Effector memory CD8-positive, alpha-beta T cell (primary cell): Measurements from ENCODE around the gene BNIP5.

Source experiments
- ATAC-seq: fragments of 150-1000 bp; cut with Tn5 transposase; replicated peaks from 2 replicates; pipeline ENCODE4 v1.10.0; 2021; ENCODE audit warnings: mild to moderate bottlenecking, moderate library complexity
- DNase-seq, 3 experiments: peaks; one replicate each; pipeline ENCODE4 v3.0.0; 2021
- H3K27ac Mint-ChIP-seq, 2 donors: one replicate each; pipeline ENCODE4 v1.8.0; 2022; ENCODE audit warnings: mild to moderate bottlenecking in 2 of 2, mixed read lengths in 2 of 2, moderate library complexity in 2 of 2
- H3K27me3 Mint-ChIP-seq, 2 donors: one replicate each; pipeline ENCODE4 v1.8.0; 2022; ENCODE audit warnings: mixed read lengths in 2 of 2
- H3K36me3 Mint-ChIP-seq: one replicate; pipeline ENCODE4 v1.8.0; 2022; ENCODE audit warnings: mild to moderate bottlenecking, moderate library complexity, mixed read lengths; ENCODE audit not compliant: insufficient read depth
- H3K4me1 Mint-ChIP-seq, 2 donors: one replicate each; pipeline ENCODE4 v1.8.0; 2022; ENCODE audit warnings: low read depth in 2 of 2, mixed read lengths in 2 of 2
- H3K4me3 Mint-ChIP-seq, 2 donors: one replicate each; pipeline ENCODE4 v1.8.0; 2022; ENCODE audit warnings: mild to moderate bottlenecking in 2 of 2, mixed read lengths in 2 of 2, moderate library complexity in 2 of 2
- H3K9me3 Mint-ChIP-seq, 2 donors: one replicate each; pipeline ENCODE4 v1.8.0; 2022; ENCODE audit warnings: mixed read lengths in 2 of 2

Gene BNIP5

GRCh38 chr6:36320475-36320874, 16.2 kb downstream of the BNIP5 start:
- H3K4me1 Mint-ChIP-seq, result no peaks in the 10 kb centered on the region
- H3K27ac Mint-ChIP-seq, result no peak overlapping the region
- H3K36me3 Mint-ChIP-seq, result no peaks in the 10 kb centered on the region
- no peak overlapping the region for H3K4me3 Mint-ChIP-seq
- H3K9me3 Mint-ChIP-seq, result no peaks in the 10 kb centered on the region
- peaks cover 14% of the 10 kb centered on the region in 2 donors for H3K27me3 Mint-ChIP-seq
- no peak for DNase-seq
- no peak for ATAC-seq

GRCh38 chr6:36319821-36320220, 16.9 kb downstream of the BNIP5 start:
- ATAC-seq (no peak), DNase-seq (no peak)
- Mint-ChIP-seq H3K36me3 (no peaks in the 10 kb centered on the region), H3K4me1 (no peaks in the 10 kb centered on the region), H3K27me3 (peaks cover 14% of the 10 kb centered on the region in 2 donors), H3K4me3 (no peak overlapping the region), H3K9me3 (no peaks in the 10 kb centered on the region), H3K27ac (no peak overlapping the region)

DNA sequence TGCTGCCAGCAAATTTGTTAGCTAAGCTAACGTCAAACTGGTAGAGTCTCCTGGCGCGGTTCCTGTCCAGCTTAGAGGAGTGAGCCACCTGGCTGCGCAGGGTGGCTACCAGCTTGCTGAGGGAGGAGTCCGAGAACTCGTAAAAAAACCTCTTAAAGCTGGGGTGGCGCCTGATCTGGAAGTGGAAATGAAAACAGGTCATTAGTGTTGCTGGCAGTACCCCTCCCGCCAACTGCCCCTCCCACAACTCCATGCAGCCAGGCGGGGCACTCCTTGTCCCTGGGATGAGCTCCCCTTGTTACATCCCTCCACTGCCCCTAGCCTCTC, 17.3 kb downstream of the BNIP5 start:
- H3K4me3 Mint-ChIP-seq, result no peak overlapping the region
- no peak for DNase-seq
- H3K36me3 Mint-ChIP-seq, result no peaks in the 10 kb centered on the region
- peak overlapping the region in 1 of 2 donors; percentile 1 for H3K27ac Mint-ChIP-seq
- peaks cover 0 to 4% of the 10 kb centered on the region in 2 donors for H3K4me1 Mint-ChIP-seq
- H3K27me3 Mint-ChIP-seq, result peaks cover 14% of the 10 kb centered on the region in 2 donors
- no peak for ATAC-seq
- H3K9me3 Mint-ChIP-seq, result no peaks in the 10 kb centered on the region

DNA sequence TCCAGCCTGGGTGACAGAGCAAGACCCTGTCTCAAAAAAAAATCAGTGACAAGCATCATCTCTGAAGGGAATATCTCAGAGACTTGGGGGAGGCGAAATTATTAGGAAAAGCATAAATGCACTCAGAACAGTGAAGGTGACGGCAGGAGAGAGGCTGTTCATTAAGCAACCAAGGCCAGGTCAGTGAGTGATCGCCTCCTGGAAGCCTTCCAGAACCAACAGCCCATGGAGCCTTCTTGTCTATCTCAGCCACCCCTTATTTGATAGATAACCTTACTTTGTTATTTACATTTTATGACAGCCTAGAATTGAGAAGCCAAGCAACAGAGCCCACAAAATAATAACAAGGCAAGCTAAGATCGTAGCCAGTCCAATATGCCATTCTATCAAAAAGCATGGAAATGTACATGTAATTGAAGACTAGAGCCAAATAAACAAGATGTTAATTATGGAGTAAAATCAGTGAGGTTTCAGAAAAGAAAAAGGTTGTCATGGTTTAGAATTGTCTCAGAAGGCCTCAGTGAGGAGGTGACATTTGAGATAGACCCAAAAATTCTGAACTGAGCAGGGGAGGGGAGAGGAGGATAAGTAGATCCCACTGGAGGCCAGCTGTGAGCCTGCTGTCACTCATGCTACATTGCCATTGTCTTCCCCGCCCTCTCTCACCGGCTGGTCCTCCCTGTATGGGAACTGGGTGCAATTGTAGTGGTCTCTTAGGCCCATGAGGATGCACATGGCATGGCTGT, 17.8 kb downstream of the BNIP5 start:
- ATAC-seq (no peak), DNase-seq (no peak)
- H3K27ac Mint-ChIP-seq, result peak overlapping the region in 1 of 2 donors; percentile 1
- no peak overlapping the region for H3K4me3 Mint-ChIP-seq
- H3K27me3 Mint-ChIP-seq, result peaks cover 14% of the 10 kb centered on the region in 2 donors
- H3K36me3 Mint-ChIP-seq, result no peaks in the 10 kb centered on the region
- H3K9me3 Mint-ChIP-seq, result no peaks in the 10 kb centered on the region
- H3K4me1 Mint-ChIP-seq, result peaks cover 0 to 7% of the 10 kb centered on the region in 2 donors

DNA sequence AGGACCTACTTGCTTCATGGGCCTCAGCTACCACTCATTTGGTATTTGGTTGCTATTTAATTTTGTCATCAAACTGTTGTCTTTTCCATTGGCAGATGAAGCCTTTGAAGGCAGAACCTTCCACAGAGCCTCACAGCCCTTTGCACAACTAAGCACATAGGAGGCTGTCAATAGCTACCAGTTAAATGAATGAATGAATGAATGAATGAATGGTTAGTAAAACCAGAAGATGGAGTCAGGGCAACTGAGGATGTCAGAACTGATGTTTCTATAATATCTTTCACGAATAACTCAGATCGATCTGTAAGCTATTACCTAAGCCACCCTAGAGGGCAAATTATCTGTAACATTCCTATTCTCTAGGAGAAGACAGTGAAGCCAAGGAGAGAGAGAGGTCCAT, 19.1 kb downstream of the BNIP5 start:
- H3K4me1 Mint-ChIP-seq, result peaks cover 0 to 7% of the 10 kb centered on the region in 2 donors
- ATAC-seq (no peak), DNase-seq (no peak)
- H3K4me3 Mint-ChIP-seq, result no peak overlapping the region
- peaks cover 14% of the 10 kb centered on the region in 2 donors for H3K27me3 Mint-ChIP-seq
- H3K27ac Mint-ChIP-seq, result no peak overlapping the region
- no peaks in the 10 kb centered on the region for H3K36me3 Mint-ChIP-seq
- H3K9me3 Mint-ChIP-seq, result no peaks in the 10 kb centered on the region

DNA sequence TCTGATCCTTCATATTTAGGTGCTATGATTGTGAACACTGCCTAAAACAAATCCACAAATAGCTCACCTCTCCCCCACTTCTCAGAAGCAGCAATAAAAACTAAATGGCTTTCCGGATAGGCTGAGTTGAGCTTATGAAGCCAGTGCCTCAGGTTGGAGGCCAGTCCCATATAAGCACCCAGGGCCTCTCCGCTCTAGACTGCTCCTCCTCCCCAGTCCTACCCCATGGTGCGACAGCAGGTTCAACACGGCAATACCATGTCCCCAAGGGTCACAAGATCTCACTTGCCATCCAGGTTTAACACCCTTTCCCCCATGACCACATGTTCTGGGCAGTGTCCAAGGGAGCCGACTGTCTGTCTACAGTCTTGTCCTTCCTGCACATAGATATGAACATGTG, 20.8 kb downstream of the BNIP5 start:
- Mint-ChIP-seq H3K4me1 (peaks cover 0 to 7% of the 10 kb centered on the region in 2 donors), H3K36me3 (no peaks in the 10 kb centered on the region), H3K9me3 (no peaks in the 10 kb centered on the region), H3K27me3 (peaks cover 18 to 26% of the 10 kb centered on the region in 2 donors), H3K27ac (no peak overlapping the region), H3K4me3 (no peak overlapping the region)
- DNase-seq (no peak), ATAC-seq (no peak)

DNA sequence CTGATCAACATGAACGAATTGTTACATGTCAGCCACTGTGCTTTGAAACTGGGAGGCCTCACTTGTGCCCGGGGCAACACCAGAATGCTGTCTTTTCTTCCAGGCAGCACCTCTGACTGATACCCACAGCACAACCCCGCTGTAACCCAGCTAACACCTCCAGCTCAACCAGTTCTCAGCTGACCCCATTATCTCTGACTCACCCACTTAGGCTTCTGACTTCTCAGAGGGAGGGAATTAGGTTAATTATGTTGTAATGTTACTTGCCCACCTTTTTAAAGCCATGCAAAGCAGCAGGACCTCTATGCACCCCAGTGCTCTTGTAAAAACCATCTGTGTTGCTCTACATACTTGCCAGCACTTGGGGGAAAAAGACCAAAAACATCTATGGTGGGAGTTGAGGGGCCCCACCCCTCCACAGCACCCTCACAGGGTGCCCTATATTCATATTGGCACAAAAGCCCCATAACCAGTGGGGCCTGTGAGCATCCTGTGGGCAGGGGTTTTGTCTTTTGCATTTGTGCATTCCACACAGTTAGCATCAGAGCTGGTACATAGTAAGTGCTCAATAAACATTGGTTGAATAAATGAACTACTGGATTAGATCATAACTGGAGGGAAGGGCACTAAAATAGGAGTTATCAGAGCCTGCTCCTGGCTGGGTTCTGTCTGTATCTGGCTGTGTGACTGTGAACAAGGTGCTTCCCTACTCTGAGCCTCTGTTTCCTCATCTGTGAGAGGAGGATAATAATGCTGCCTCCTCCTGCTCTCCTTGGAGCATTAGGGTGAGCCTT, 22.3 kb downstream of the BNIP5 start:
- Mint-ChIP-seq H3K4me3 (no peak overlapping the region), H3K4me1 (peaks cover 0 to 7% of the 10 kb centered on the region in 2 donors), H3K36me3 (no peaks in the 10 kb centered on the region), H3K9me3 (no peaks in the 10 kb centered on the region), H3K27me3 (peaks cover 32 to 41% of the 10 kb centered on the region in 2 donors), H3K27ac (peak overlapping the region in 1 of 2 donors; percentile 72)
- peak in 1 of 3 experiments; percentile 14 for DNase-seq
- peak; percentile 98 for ATAC-seq

DNA sequence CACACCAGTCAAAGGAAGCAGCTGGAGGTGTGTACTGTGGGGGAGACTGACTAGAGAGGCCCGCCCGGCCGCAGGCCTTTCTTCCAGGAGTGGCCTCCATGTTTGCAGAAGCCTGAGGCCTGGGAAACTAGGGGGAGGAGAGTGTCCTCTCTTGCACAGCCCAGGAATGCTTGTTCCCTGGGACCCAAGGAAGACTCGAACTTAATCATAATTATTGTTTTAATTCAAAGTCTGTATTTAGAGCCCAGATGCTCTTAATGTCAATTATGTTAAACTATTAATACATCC, 23.1 kb downstream of the BNIP5 start:
- Mint-ChIP-seq H3K4me3 (no peak overlapping the region), H3K9me3 (no peaks in the 10 kb centered on the region), H3K27ac (peak overlapping the region in 1 of 2 donors; percentile 72), H3K27me3 (peaks cover 40 to 50% of the 10 kb centered on the region in 2 donors), H3K4me1 (peaks cover 0 to 7% of the 10 kb centered on the region in 2 donors), H3K36me3 (no peaks in the 10 kb centered on the region)
- ATAC-seq (no peak), DNase-seq (no peak)

DNA sequence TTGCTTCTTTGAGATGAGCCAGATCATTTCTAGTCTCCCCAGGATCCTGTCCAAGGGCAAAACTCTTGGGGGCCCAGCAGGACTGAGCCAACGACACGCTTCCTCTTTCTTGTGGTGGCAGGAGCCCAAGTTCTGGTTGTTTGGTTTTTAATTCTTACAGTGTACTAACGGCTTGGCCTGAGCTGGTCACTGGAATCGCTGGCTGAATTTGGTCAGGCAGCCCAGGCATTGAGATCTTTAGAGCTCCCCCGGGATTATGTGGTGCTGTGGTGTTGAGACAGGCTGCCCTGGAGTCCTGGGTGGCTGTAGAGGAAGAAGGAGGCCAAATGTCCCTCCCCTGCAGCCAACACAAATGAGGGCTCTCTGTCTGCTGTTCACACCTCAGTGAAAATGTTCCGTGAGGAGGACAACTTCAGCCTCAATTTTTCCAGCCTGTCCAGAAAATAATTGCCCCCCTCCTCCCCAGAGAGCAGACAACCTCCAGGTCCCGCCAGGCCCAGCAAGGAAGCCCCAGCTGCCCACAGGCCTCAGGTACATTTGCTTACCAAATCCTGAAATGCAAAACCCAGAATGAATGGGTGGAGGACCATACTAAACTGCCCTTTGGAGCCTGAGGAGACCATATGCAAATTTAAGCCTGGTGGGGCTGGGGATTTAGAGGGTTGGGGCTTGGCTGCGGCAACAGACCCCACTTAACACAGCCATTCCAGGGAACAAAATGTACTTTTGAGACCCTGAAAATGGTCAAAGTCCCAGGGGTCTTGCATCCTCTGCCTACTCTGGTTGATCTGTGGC, 23.6 kb downstream of the BNIP5 start:
- peaks cover 40 to 50% of the 10 kb centered on the region in 2 donors for H3K27me3 Mint-ChIP-seq
- H3K9me3 Mint-ChIP-seq, result no peaks in the 10 kb centered on the region
- ATAC-seq, result no peak
- no peak overlapping the region for H3K27ac Mint-ChIP-seq
- no peak for DNase-seq
- H3K4me3 Mint-ChIP-seq, result no peak overlapping the region
- peaks cover 0 to 7% of the 10 kb centered on the region in 2 donors for H3K4me1 Mint-ChIP-seq
- H3K36me3 Mint-ChIP-seq, result no peaks in the 10 kb centered on the region

- Mint-ChIP-seq H3K27ac (no peak overlapping the region), H3K4me1 (peaks cover 0 to 7% of the 10 kb centered on the region in 2 donors), H3K4me3 (no peak overlapping the region), H3K9me3 (no peaks in the 10 kb centered on the region), H3K36me3 (no peaks in the 10 kb centered on the region), H3K27me3 (peaks cover 26 to 44% of the 10 kb centered on the region in 2 donors)
- DNase-seq (no peak), ATAC-seq (no peak)
Observed at GRCh38 chr6:36309900-36310299, 26.8 kb downstream of the BNIP5 start.

DNA sequence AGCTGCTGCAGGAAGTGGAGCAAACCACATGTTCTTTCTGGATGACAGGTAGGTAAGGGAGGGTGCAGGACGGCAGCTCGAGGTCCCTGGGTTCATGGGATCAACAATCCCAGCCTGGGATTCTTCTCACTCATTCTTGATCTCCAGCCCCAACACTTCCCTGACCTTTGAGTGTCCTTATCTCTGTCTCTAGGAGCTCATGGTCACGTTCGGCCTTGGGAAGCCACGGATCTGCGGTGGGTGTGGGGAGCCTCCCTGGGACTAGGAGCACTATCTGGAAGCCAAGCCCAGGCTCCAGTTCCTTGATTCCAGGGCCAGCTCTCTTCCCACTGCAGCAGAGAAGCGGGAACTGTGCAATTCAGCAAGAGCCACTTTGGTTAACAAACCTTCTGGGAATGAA, 27.5 kb downstream of the BNIP5 start:
- Mint-ChIP-seq H3K27ac (no peak overlapping the region), H3K4me3 (no peak overlapping the region), H3K4me1 (peaks cover 0 to 2% of the 10 kb centered on the region in 2 donors), H3K36me3 (no peaks in the 10 kb centered on the region), H3K27me3 (peaks cover 26 to 44% of the 10 kb centered on the region in 2 donors), H3K9me3 (no peaks in the 10 kb centered on the region)
- DNase-seq (no peak), ATAC-seq (no peak)

DNA sequence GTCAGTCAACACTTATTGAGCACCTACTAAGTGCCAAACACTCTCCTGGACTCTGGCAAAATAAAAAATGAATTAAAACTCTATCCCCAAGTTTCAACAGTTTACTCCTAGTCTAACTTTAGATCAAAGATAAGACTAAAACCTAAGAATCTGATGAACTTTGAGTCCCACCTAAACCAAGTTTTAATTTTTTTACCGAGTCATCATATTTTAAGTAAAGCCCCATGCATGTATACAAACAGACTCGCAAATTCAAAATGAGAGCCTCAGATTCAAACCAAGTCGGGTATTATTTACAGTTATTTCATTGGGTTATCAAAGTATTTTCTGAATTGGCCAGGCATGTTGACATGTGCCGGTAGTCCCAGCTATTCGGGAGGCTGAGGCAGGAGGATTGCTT, 28.2 kb downstream of the BNIP5 start:
- Mint-ChIP-seq H3K36me3 (no peaks in the 10 kb centered on the region), H3K4me3 (no peak overlapping the region), H3K4me1 (no peaks in the 10 kb centered on the region), H3K27ac (no peak overlapping the region), H3K9me3 (no peaks in the 10 kb centered on the region), H3K27me3 (peaks cover 26 to 44% of the 10 kb centered on the region in 2 donors)
- ATAC-seq (no peak), DNase-seq (no peak)

- no peak overlapping the region for H3K27ac Mint-ChIP-seq
- peaks cover 38 to 50% of the 10 kb centered on the region in 2 donors for H3K27me3 Mint-ChIP-seq
- H3K4me1 Mint-ChIP-seq, result peaks cover 9% of the 10 kb centered on the region in 2 donors
- H3K9me3 Mint-ChIP-seq, result no peaks in the 10 kb centered on the region
- H3K36me3 Mint-ChIP-seq, result no peaks in the 10 kb centered on the region
- no peak overlapping the region for H3K4me3 Mint-ChIP-seq
- DNase-seq, result no peak
- ATAC-seq, result no peak
Observed at GRCh38 chr6:36306375-36306774, 30.3 kb downstream of the BNIP5 start.
